ENCODE data around the gene GATA1. TPM values are rescaled to one million over a fixed set of nuclear protein-coding genes. Genes with fewer than 3 reads are reported as not detected.

GATA1 gene
- total RNA-seq = not detected in 3 replicates
- long read RNA-seq = 0 reads

GRCh38 chrX:48786341-48786800 is at the start of gene GATA1:
GATA1 (plus strand) TSS chrX:48786590; CDS start chrX:48791110, 4,520 bp downstream.
- Mint-ChIP-seq H3K9me3 (ENCODE audit: low read depth) (peaks cover 8% of the 10 kb centered on the region), H3K27me3 (ENCODE audit: low read depth) (peaks cover 19% of the 10 kb centered on the region), H3K36me3 (ENCODE audit: low read depth) (no peaks in the 10 kb centered on the region), H3K4me1 (ENCODE audit: low read depth) (no peaks in the 10 kb centered on the region), H3K27ac (ENCODE audit: unreplicated experiment) (no peak within 1 kb of the TSS), H3K4me3 (ENCODE audit: unreplicated experiment) (no peak within 1 kb of the TSS)
- no peak for TF ChIP-seq CTCF (IDR thresholded peaks at IDR 0.05)
- no peak for DNase-seq (ENCODE audit: low spot score)

- H3K4me1 Mint-ChIP-seq (ENCODE audit: low read depth) = peaks cover 16% of the 10 kb centered on the region
These were observed 49.5 kb upstream of the GATA1 start for GRCh38 chrX:48736878-48737212.

GRCh38 chrX:48737213-48737938 is 49.0 kb upstream of the GATA1 start:
- no peaks in the 10 kb centered on the region for H3K27me3 Mint-ChIP-seq (ENCODE audit: low read depth)
- H3K4me1 Mint-ChIP-seq (ENCODE audit: low read depth) = peaks cover 16% of the 10 kb centered on the region
- peak overlapping the region; percentile 80 for H3K4me3 Mint-ChIP-seq (ENCODE audit: unreplicated experiment)
- no peaks in the 10 kb centered on the region for H3K9me3 Mint-ChIP-seq (ENCODE audit: low read depth)
- H3K36me3 Mint-ChIP-seq (ENCODE audit: low read depth) = no peaks in the 10 kb centered on the region
- DNase-seq (ENCODE audit: low spot score) = peak; percentile 96
- peak overlapping the region; percentile 92 for H3K27ac Mint-ChIP-seq (ENCODE audit: unreplicated experiment)
- no peak for TF ChIP-seq CTCF (IDR thresholded peaks at IDR 0.05)

More at GRCh38 chrX:48736878-48737212, 49.5 kb upstream of the GATA1 start:
- DNase-seq (ENCODE audit: low spot score) = no peak
- Mint-ChIP-seq H3K27ac (ENCODE audit: unreplicated experiment) (no peak overlapping the region), H3K36me3 (ENCODE audit: low read depth) (no peaks in the 10 kb centered on the region), H3K9me3 (ENCODE audit: low read depth) (no peaks in the 10 kb centered on the region), H3K27me3 (ENCODE audit: low read depth) (no peaks in the 10 kb centered on the region), H3K4me3 (ENCODE audit: unreplicated experiment) (peak overlapping the region; percentile 80)
- no peak for TF ChIP-seq CTCF (IDR thresholded peaks at IDR 0.05)

GRCh38 chrX:48737940-48738339 is 48.5 kb upstream of the GATA1 start:
- Mint-ChIP-seq H3K36me3 (ENCODE audit: low read depth) (no peaks in the 10 kb centered on the region), H3K27ac (ENCODE audit: unreplicated experiment) (peak overlapping the region; percentile 92), H3K27me3 (ENCODE audit: low read depth) (no peaks in the 10 kb centered on the region), H3K4me3 (ENCODE audit: unreplicated experiment) (peak overlapping the region; percentile 80), H3K4me1 (ENCODE audit: low read depth) (peaks cover 16% of the 10 kb centered on the region), H3K9me3 (ENCODE audit: low read depth) (no peaks in the 10 kb centered on the region)
- TF ChIP-seq CTCF (IDR thresholded peaks at IDR 0.05) = no peak
- no peak for DNase-seq (ENCODE audit: low spot score)

GRCh38 chrX:48741834-48742233 is 44.6 kb upstream of the GATA1 start:
- no peak for TF ChIP-seq CTCF (IDR thresholded peaks at IDR 0.05)
- no peak for DNase-seq (ENCODE audit: low spot score)
- Mint-ChIP-seq H3K36me3 (ENCODE audit: low read depth) (peaks cover 1% of the 10 kb centered on the region), H3K4me3 (ENCODE audit: unreplicated experiment) (no peak overlapping the region), H3K9me3 (ENCODE audit: low read depth) (peaks cover 3% of the 10 kb centered on the region), H3K4me1 (ENCODE audit: low read depth) (peaks cover 9% of the 10 kb centered on the region), H3K27me3 (ENCODE audit: low read depth) (no peaks in the 10 kb centered on the region), H3K27ac (ENCODE audit: unreplicated experiment) (no peak overlapping the region)

Measured in chondrocyte (in vitro differentiated cells).